ENCODE results near the gene HK1. TPM values are rescaled to one million over a fixed set of nuclear protein-coding genes. Genes with fewer than 3 reads are reported as not detected.

HK1 gene
- total RNA-seq, 1 donor from 2014 or later = 162 TPM

GRCh38 chr10:69232736-69233480, 45.4 kb upstream of the HK1 start:
- TF ChIP-seq CTCF (IDR thresholded peaks at IDR 0.05; ENCODE audit: unreplicated experiment) = no peak
- DNase-seq (ENCODE audit: low spot score) = no peak
- Mint-ChIP-seq H3K36me3 (ENCODE audit: low read depth, unreplicated experiment) (no peaks in the 10 kb centered on the region), H3K4me1 (ENCODE audit: unreplicated experiment) (peaks cover 7% of the 10 kb centered on the region), H3K9me3 (ENCODE audit: unreplicated experiment) (no peaks in the 10 kb centered on the region), H3K27me3 (ENCODE audit: unreplicated experiment) (no peaks in the 10 kb centered on the region), H3K27ac (ENCODE audit: unreplicated experiment) (no peak overlapping the region), H3K4me3 (ENCODE audit: unreplicated experiment) (no peak overlapping the region)

- no peak for TF ChIP-seq CTCF (IDR thresholded peaks at IDR 0.05; ENCODE audit: unreplicated experiment)
- H3K4me1 Mint-ChIP-seq (ENCODE audit: unreplicated experiment) = peaks cover 4% of the 10 kb centered on the region
- no peak overlapping the region for H3K4me3 Mint-ChIP-seq (ENCODE audit: unreplicated experiment)
- H3K27ac Mint-ChIP-seq (ENCODE audit: unreplicated experiment) = no peak overlapping the region
- no peaks in the 10 kb centered on the region for H3K27me3 Mint-ChIP-seq (ENCODE audit: unreplicated experiment)
- DNase-seq (ENCODE audit: low spot score) = no peak
- no peaks in the 10 kb centered on the region for H3K36me3 Mint-ChIP-seq (ENCODE audit: low read depth, unreplicated experiment)
- H3K9me3 Mint-ChIP-seq (ENCODE audit: unreplicated experiment) = no peaks in the 10 kb centered on the region
Measured at GRCh38 chr10:69234447-69234846, 43.8 kb upstream of the HK1 start.

- no peaks in the 10 kb centered on the region for H3K36me3 Mint-ChIP-seq (ENCODE audit: low read depth, unreplicated experiment)
- DNase-seq (ENCODE audit: low spot score) = peak; percentile 94
- peak; percentile 95 for TF ChIP-seq CTCF (IDR thresholded peaks at IDR 0.05; ENCODE audit: unreplicated experiment)
- peaks cover 4% of the 10 kb centered on the region for H3K4me1 Mint-ChIP-seq (ENCODE audit: unreplicated experiment)
- H3K4me3 Mint-ChIP-seq (ENCODE audit: unreplicated experiment) = no peak overlapping the region
- no peaks in the 10 kb centered on the region for H3K9me3 Mint-ChIP-seq (ENCODE audit: unreplicated experiment)
- H3K27me3 Mint-ChIP-seq (ENCODE audit: unreplicated experiment) = no peaks in the 10 kb centered on the region
- H3K27ac Mint-ChIP-seq (ENCODE audit: unreplicated experiment) = peak overlapping the region; percentile 36
Measured at GRCh38 chr10:69237528-69238159, 40.7 kb upstream of the HK1 start.

GRCh38 chr10:69239136-69239535, 39.2 kb upstream of the HK1 start:
- H3K27me3 Mint-ChIP-seq (ENCODE audit: unreplicated experiment) = peaks cover 1% of the 10 kb centered on the region
- no peak for TF ChIP-seq CTCF (IDR thresholded peaks at IDR 0.05; ENCODE audit: unreplicated experiment)
- no peak overlapping the region for H3K27ac Mint-ChIP-seq (ENCODE audit: unreplicated experiment)
- H3K4me3 Mint-ChIP-seq (ENCODE audit: unreplicated experiment) = no peak overlapping the region
- no peaks in the 10 kb centered on the region for H3K36me3 Mint-ChIP-seq (ENCODE audit: low read depth, unreplicated experiment)
- H3K9me3 Mint-ChIP-seq (ENCODE audit: unreplicated experiment) = no peaks in the 10 kb centered on the region
- H3K4me1 Mint-ChIP-seq (ENCODE audit: unreplicated experiment) = peaks cover 5% of the 10 kb centered on the region
- DNase-seq (ENCODE audit: low spot score) = no peak

GRCh38 chr10:69239816-69240434, 38.4 kb upstream of the HK1 start:
- H3K27ac Mint-ChIP-seq (ENCODE audit: unreplicated experiment) = no peak overlapping the region
- no peak overlapping the region for H3K4me3 Mint-ChIP-seq (ENCODE audit: unreplicated experiment)
- no peak for TF ChIP-seq CTCF (IDR thresholded peaks at IDR 0.05; ENCODE audit: unreplicated experiment)
- H3K9me3 Mint-ChIP-seq (ENCODE audit: unreplicated experiment) = no peaks in the 10 kb centered on the region
- H3K4me1 Mint-ChIP-seq (ENCODE audit: unreplicated experiment) = peaks cover 8% of the 10 kb centered on the region
- DNase-seq (ENCODE audit: low spot score) = no peak
- peaks cover 1% of the 10 kb centered on the region for H3K27me3 Mint-ChIP-seq (ENCODE audit: unreplicated experiment)
- no peaks in the 10 kb centered on the region for H3K36me3 Mint-ChIP-seq (ENCODE audit: low read depth, unreplicated experiment)

Data from endothelial cell (in vitro differentiated cells).